Caco-2 (cell line): ENCODE measurements around the gene STK24. TPM values are rescaled to one million over a fixed set of nuclear protein-coding genes. Genes with fewer than 3 reads are reported as not detected.

ENCODE experiments used
- BruUV-seq: library from RNA; stranded (reverse); fragments of 400-500 nt; replicated peaks from 2 replicates; lab custom pipeline; 2021; lab: Mats Ljungman, UMichigan
- CTCF ChIA-PET: fragments of 300-600 bp; sonication (Branson Sonifier 250); formaldehyde crosslinking; loops from one replicate; lab custom pipeline; 2022; ENCODE audit warnings: antibody characterized with exemption; lab: Charles Lee
- POLR2A ChIA-PET: fragments of 300-600 bp; sonication (Branson Sonifier 250); formaldehyde crosslinking; loops from one replicate; lab custom pipeline; 2022; ENCODE audit warnings: antibody characterized with exemption; lab: Charles Lee
- DNase-seq, 2 experiments: peaks; one replicate each; pipeline versions ENCODE4 v3.0.0 to v3.0.0-alpha.2; 2020 to 2022
- H3K27me3 ChIP-seq: replicated peaks from 2 replicates; pipeline ENCODE4 v1.6.0; 2011; ENCODE audit warnings: low read length; ENCODE audit not compliant: control insufficient read depth, insufficient read depth
- H3K36me3 ChIP-seq: 2 replicates; pipeline ENCODE4 v1.5.1; 2011; ENCODE audit warnings: low read length; ENCODE audit not compliant: control insufficient read depth, insufficient read depth
- H3K4me1 ChIP-seq: fragments of 250-450 bp; sonication (Bioruptor Pico); 2 replicates; pipeline ENCODE4 v1.5.1; 2020; ENCODE audit warnings: mild to moderate bottlenecking
- H3K4me3 ChIP-seq: 2 replicates; pipeline ENCODE4 v1.5.1; 2011; ENCODE audit warnings: low read depth, mild to moderate bottlenecking, control low read depth, low read length
- H3K9me3 ChIP-seq: fragments of 250-450 bp; sonication (Bioruptor Pico); 2 replicates; pipeline ENCODE4 v1.5.1; 2020; ENCODE audit warnings: mild to moderate bottlenecking, moderate library complexity
- H3K27ac Mint-ChIP-seq: one replicate; pipeline ENCODE4 v1.8.0; 2022; ENCODE audit warnings: mixed read lengths; ENCODE audit not compliant: unreplicated experiment
- H3K27me3 Mint-ChIP-seq: one replicate; pipeline ENCODE4 v1.8.0; 2022; ENCODE audit warnings: mixed read lengths; ENCODE audit not compliant: insufficient read depth, unreplicated experiment
- H3K36me3 Mint-ChIP-seq: one replicate; pipeline ENCODE4 v1.8.0; 2022; ENCODE audit warnings: mild to moderate bottlenecking, mixed read lengths; ENCODE audit not compliant: insufficient read depth, unreplicated experiment
- H3K4me1 Mint-ChIP-seq: one replicate; pipeline ENCODE4 v1.8.0; 2022; ENCODE audit warnings: low read depth, mixed read lengths; ENCODE audit not compliant: unreplicated experiment
- H3K4me3 Mint-ChIP-seq: one replicate; pipeline ENCODE4 v1.8.0; 2022; ENCODE audit warnings: mild to moderate bottlenecking, moderate library complexity, mixed read lengths; ENCODE audit not compliant: unreplicated experiment
- H3K9me3 Mint-ChIP-seq: one replicate; pipeline ENCODE4 v1.8.0; 2022; ENCODE audit warnings: mixed read lengths; ENCODE audit not compliant: unreplicated experiment
- intact Hi-C: fragments of 100-400 bp; cut with micrococcal nuclease; formaldehyde crosslinking; loops from one replicate; pipeline ENCODE4 v1.10.0; 2022; ENCODE audit not compliant: unreplicated experiment
- total RNA-seq: library from RNA; stranded (reverse); gene quantifications from 2 replicates; pipeline ENCODE4 v1.2.3, GENCODE V29; 2022
- TF ChIP-seq, protein P1 (sequence below), 2 experiments: fragments of 200-600 bp in 1 of 2; IDR thresholded peaks; 1 replicate in 1 of 2; 2 replicates in 1 of 2; pipeline versions ENCODE4 v1.5.1 to v1.8.0; 2011 to 2022; ENCODE audit warnings: antibody characterized with exemption in 1 of 2, control low read depth in 1 of 2, inconsistent platforms in 1 of 2, low read depth in 1 of 2, low read length in 1 of 2, mild to moderate bottlenecking in 1 of 2, moderate library complexity in 1 of 2; ENCODE audit not compliant: insufficient read depth in 1 of 2, severe bottlenecking in 1 of 2, unreplicated experiment in 1 of 2

STK24 gene
- total RNA-seq, 1 experiment from 2014 or later = 253 TPM

DNA sequence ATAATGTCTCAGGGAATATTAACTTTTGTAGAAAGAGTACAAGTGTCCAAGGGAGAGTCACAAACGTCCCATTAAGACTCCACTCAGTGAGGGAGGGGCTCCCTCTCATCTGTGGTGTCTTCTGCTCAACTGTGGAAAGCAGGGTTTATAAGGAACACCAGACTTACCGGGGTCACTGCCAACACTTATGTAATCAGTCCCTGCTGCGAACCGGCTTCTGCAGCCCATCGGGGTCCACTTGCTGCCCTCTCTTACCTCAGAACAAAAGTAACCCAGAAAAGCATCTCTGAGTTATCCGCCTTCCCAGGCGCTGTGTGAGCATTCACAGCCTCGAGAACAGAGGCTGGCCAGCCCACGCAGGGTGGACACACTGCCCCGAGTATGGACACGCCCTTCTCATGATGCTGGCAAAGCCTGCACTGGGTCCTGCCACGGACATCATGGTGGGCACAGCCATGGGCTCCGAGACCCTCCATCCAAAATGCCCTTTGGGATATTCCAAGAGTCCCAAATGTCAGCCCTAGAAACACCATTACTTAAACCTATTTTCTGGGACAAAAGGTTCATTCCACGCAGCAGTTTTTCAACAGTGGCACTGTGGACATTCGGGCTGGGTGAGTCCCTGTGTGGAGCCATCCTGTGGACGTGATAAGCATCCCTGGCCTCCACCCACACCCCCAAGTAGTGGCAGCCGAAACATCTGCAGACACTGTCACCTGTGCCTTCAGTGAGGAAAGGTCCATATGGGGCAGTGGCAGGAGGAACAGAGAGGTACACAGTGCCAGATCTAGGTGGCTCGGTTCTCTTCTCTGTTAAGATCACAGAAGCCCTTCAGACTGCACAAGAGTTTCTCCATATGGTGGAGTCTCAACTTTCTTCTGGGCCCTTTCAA lies 63.9 kb downstream of the STK24 start:
- Mint-ChIP-seq H3K9me3 (no peaks in the 10 kb centered on the region), H3K4me1 (peaks cover 37% of the 10 kb centered on the region), H3K4me3 (no peak overlapping the region), H3K27me3 (no peaks in the 10 kb centered on the region), H3K36me3 (peaks cover 77% of the 10 kb centered on the region), H3K27ac (no peak overlapping the region)
- H3K4me3 ChIP-seq = no peak overlapping the region
- intact Hi-C loops = no loop called here
- no peaks in the 10 kb centered on the region for H3K9me3 ChIP-seq
- no peaks in the 10 kb centered on the region for H3K27me3 ChIP-seq
- no peak for DNase-seq
- CTCF ChIA-PET = no interaction called here
- no peaks in the 10 kb centered on the region; the same call in 1 of the 2 replicates for H3K36me3 ChIP-seq
- POLR2A ChIA-PET = no interaction called here
- TF ChIP-seq, protein P1, sequence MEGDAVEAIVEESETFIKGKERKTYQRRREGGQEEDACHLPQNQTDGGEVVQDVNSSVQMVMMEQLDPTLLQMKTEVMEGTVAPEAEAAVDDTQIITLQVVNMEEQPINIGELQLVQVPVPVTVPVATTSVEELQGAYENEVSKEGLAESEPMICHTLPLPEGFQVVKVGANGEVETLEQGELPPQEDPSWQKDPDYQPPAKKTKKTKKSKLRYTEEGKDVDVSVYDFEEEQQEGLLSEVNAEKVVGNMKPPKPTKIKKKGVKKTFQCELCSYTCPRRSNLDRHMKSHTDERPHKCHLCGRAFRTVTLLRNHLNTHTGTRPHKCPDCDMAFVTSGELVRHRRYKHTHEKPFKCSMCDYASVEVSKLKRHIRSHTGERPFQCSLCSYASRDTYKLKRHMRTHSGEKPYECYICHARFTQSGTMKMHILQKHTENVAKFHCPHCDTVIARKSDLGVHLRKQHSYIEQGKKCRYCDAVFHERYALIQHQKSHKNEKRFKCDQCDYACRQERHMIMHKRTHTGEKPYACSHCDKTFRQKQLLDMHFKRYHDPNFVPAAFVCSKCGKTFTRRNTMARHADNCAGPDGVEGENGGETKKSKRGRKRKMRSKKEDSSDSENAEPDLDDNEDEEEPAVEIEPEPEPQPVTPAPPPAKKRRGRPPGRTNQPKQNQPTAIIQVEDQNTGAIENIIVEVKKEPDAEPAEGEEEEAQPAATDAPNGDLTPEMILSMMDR (IDR thresholded peaks at IDR 0.05; ENCODE audit: insufficient read depth in 1 of 2, low read depth in 1 of 2, low read length in 1 of 2, severe bottlenecking in 1 of 2, unreplicated experiment in 1 of 2) = no peak
- peaks cover 26% of the 10 kb centered on the region for H3K4me1 ChIP-seq
- no TSS peak for BruUV-seq

- Histone ChIP-seq H3K4me1 (peaks cover 34% of the 10 kb centered on the region), H3K9me3 (no peaks in the 10 kb centered on the region), H3K27me3 (no peaks in the 10 kb centered on the region), H3K4me3 (no peak overlapping the region), H3K36me3 (no peaks in the 10 kb centered on the region; the same call in 1 of the 2 replicates)
- no TSS peak for BruUV-seq
- H3K36me3 Mint-ChIP-seq = peaks cover 77% of the 10 kb centered on the region
- DNase-seq = no peak
- no peak overlapping the region for H3K4me3 Mint-ChIP-seq
- TF ChIP-seq, protein P1 (IDR thresholded peaks at IDR 0.05; ENCODE audit: insufficient read depth in 1 of 2, low read depth in 1 of 2, low read length in 1 of 2, severe bottlenecking in 1 of 2, unreplicated experiment in 1 of 2) = no peak
- no peak overlapping the region for H3K27ac Mint-ChIP-seq
- ChIA-PET POLR2A (no interaction called here), CTCF (interaction anchor here (0.9 kb wide), 1 partner anchor 101 kb away, joined by 4 read pairs; no protein-coding TSS in a partner anchor)
- intact Hi-C loops = no loop called here
- H3K27me3 Mint-ChIP-seq = no peaks in the 10 kb centered on the region
- no peaks in the 10 kb centered on the region for H3K9me3 Mint-ChIP-seq
- H3K4me1 Mint-ChIP-seq = peaks cover 51% of the 10 kb centered on the region
Measured at GRCh38 chr13:98511435-98511834, 65.5 kb downstream of the STK24 start.

DNA sequence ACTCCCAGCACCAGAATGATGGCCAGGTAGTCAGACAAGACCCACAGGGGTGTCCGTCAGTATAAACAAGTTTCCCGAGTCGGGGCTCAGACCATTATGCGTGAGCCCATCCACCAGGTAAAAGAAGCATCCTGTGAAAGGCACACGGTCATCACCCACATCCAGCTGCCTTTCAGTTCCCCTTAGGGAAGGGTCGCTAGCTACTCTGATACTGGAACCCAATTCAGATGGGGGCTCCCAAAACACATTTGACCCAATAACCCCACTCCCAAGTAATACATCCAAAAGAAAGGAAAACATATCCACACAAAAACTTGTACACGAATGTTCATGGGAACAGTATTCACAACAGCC lies 66.8 kb downstream of the STK24 start:
- TF ChIP-seq, protein P1 (IDR thresholded peaks at IDR 0.05; ENCODE audit: insufficient read depth in 1 of 2, low read depth in 1 of 2, low read length in 1 of 2, severe bottlenecking in 1 of 2, unreplicated experiment in 1 of 2) = no peak
- H3K9me3 ChIP-seq = no peaks in the 10 kb centered on the region
- no peak overlapping the region for H3K4me3 ChIP-seq
- peaks cover 34% of the 10 kb centered on the region for H3K4me1 ChIP-seq
- CTCF ChIA-PET = interaction anchor here (0.6 to 1.5 kb wide), 2 partner anchors 36 to 163 kb away, joined by 4 to 5 read pairs; no protein-coding TSS in a partner anchor
- no peak for DNase-seq
- no TSS peak for BruUV-seq
- H3K27me3 ChIP-seq = no peaks in the 10 kb centered on the region
- Mint-ChIP-seq H3K9me3 (no peaks in the 10 kb centered on the region), H3K27me3 (no peaks in the 10 kb centered on the region), H3K4me3 (no peak overlapping the region), H3K36me3 (peaks cover 77% of the 10 kb centered on the region), H3K4me1 (peaks cover 49% of the 10 kb centered on the region), H3K27ac (peak overlapping the region; percentile 41)
- intact Hi-C loops = no loop called here
- no peaks in the 10 kb centered on the region for H3K36me3 ChIP-seq
- POLR2A ChIA-PET = interaction anchor here (1.4 kb wide), 1 partner anchor 140 kb away, joined by 3 read pairs; no protein-coding TSS in a partner anchor
